ENCODE data around the gene GOLGA3. TPM values are rescaled to one million over a fixed set of nuclear protein-coding genes. Genes with fewer than 3 reads are reported as not detected.

GOLGA3 gene
- total RNA-seq, 1 donor from 2014 or later, result 134 TPM

DNA sequence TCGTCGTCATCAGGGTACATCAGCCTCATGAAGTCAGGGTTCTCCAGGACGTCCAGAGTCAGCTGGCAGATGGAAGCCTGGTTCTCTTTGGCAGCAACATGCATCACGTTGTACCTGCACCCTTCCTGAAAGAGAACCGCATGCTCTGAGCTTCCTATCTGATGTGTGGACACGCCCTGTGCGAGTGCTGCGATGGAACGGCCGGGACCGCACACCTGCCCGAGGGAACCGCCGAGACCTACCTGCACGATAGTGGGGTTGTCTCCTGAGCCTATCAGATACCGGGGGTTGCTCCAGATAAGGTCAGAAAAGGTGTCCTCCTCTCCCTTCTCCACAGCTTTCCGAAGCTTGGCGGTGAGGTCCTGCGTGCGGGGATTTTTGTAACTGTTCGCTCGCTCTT is 80.8 kb downstream of the GOLGA3 start:
- Histone ChIP-seq H3K4me3 (ENCODE audit: low read depth, low read length) (no peak overlapping the region), H3K36me3 (ENCODE audit: control insufficient read depth, insufficient read depth, low read length) (peaks cover 55% of the 10 kb centered on the region), H3K27me3 (ENCODE audit: control insufficient read depth, insufficient read depth, low read length) (no peaks in the 10 kb centered on the region)
- TF ChIP-seq, protein P1, sequence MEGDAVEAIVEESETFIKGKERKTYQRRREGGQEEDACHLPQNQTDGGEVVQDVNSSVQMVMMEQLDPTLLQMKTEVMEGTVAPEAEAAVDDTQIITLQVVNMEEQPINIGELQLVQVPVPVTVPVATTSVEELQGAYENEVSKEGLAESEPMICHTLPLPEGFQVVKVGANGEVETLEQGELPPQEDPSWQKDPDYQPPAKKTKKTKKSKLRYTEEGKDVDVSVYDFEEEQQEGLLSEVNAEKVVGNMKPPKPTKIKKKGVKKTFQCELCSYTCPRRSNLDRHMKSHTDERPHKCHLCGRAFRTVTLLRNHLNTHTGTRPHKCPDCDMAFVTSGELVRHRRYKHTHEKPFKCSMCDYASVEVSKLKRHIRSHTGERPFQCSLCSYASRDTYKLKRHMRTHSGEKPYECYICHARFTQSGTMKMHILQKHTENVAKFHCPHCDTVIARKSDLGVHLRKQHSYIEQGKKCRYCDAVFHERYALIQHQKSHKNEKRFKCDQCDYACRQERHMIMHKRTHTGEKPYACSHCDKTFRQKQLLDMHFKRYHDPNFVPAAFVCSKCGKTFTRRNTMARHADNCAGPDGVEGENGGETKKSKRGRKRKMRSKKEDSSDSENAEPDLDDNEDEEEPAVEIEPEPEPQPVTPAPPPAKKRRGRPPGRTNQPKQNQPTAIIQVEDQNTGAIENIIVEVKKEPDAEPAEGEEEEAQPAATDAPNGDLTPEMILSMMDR (IDR thresholded peaks at IDR 0.05; ENCODE audit: insufficient read depth, low read length, severe bottlenecking), result no peak
- FAIRE-seq (no peak), DNase-seq (ENCODE audit: low read depth) (no peak)

DNA sequence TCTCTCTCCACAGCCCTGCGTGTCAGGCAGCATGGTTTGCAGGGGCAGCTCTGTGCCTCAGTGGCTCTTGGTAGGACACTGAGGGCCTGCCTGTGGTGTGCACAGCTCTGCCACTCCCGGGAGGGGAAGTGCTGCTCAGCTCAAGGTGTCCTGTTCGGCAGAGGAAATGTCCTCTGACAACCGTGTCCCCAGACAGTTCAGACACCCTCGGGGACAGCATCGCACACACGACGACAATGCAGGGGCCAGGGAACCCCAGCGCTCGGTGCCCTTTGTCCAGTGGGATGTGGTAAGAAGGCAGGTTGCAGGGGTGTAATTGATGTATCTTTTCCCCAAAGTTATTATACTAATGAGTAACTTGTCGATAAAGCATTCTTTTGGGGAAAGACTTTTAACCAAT is 81.3 kb downstream of the GOLGA3 start:
- Histone ChIP-seq H3K36me3 (ENCODE audit: control insufficient read depth, insufficient read depth, low read length) (peaks cover 59% of the 10 kb centered on the region), H3K4me3 (ENCODE audit: low read depth, low read length) (no peak overlapping the region), H3K27me3 (ENCODE audit: control insufficient read depth, insufficient read depth, low read length) (no peaks in the 10 kb centered on the region)
- DNase-seq (ENCODE audit: low read depth) (no peak), FAIRE-seq (no peak)
- TF ChIP-seq, protein P1 (IDR thresholded peaks at IDR 0.05; ENCODE audit: insufficient read depth, low read length, severe bottlenecking), result no peak

DNA sequence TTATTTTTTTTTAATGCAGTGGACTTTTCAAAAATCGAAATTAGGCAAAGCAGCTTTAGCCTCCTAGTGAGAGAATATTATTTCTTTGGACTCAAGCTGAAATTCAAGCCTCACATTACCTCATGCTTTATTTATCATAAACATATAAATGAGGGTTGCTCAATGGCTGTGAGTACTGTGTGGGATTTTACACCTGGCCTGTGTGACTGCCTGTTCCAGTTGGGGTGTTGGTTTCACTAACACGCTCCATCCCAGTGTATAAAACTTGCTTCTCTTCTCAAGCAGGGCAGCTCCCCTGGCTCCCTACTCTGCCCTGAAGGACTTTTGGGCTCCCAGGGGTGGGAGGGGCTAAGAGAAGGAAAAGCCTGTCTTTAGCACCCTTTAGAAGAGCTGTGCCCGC is 82.1 kb downstream of the GOLGA3 start:
- DNase-seq (ENCODE audit: low read depth), result no peak
- FAIRE-seq, result no peak
- Histone ChIP-seq H3K36me3 (ENCODE audit: control insufficient read depth, insufficient read depth, low read length) (peaks cover 62% of the 10 kb centered on the region), H3K4me3 (ENCODE audit: low read depth, low read length) (no peak overlapping the region), H3K27me3 (ENCODE audit: control insufficient read depth, insufficient read depth, low read length) (no peaks in the 10 kb centered on the region)
- TF ChIP-seq, protein P1 (IDR thresholded peaks at IDR 0.05; ENCODE audit: insufficient read depth, low read length, severe bottlenecking), result no peak

DNA sequence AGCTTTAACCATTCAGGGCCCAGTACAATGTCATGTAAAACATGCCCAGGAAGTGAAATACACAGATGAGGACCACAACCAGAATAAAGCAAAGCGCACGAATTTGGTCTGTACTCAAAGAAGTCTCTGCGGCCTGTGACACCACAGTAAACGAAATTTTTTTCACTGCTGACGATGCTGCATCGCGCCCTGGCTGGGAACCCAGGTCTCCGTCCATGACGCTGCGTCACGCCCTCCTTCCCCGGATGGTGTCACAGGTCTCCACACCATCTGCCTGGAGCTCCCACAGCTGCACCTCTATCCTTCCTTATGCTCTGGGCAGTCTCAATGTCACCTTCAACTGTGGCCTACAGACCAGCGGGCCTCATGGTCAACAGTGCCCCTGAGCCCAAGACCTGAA is 84.8 kb downstream of the GOLGA3 start:
- H3K4me3 ChIP-seq (ENCODE audit: low read depth, low read length), result no peak overlapping the region
- DNase-seq (ENCODE audit: low read depth) (no peak), FAIRE-seq (peak; percentile 7)
- TF ChIP-seq, protein P1 (IDR thresholded peaks at IDR 0.05; ENCODE audit: insufficient read depth, low read length, severe bottlenecking), result no peak
- no peaks in the 10 kb centered on the region for H3K27me3 ChIP-seq (ENCODE audit: control insufficient read depth, insufficient read depth, low read length)
- H3K36me3 ChIP-seq (ENCODE audit: control insufficient read depth, insufficient read depth, low read length), result peaks cover 59% of the 10 kb centered on the region

DNA sequence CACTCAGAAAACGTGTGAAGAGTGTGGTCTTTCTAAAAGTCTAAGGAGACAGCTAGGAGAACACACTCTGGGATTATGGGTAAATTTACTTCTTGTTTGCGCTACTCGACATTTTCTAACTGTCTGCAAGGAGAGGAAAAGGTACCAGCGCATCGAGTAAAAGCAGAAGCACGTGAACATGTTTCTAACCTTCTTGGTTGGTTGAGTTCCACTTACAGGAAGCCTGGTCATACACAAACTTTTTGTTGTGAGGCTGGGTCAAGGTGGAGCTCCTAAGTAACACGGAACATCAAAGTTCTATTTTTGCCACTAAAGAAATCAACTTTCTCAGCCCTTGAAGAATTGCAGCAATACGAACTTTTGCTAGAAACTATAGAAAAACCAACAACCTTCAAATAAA is 87.0 kb downstream of the GOLGA3 start:
- H3K36me3 ChIP-seq (ENCODE audit: control insufficient read depth, insufficient read depth, low read length), result peaks cover 44% of the 10 kb centered on the region
- TF ChIP-seq, protein P1 (IDR thresholded peaks at IDR 0.05; ENCODE audit: insufficient read depth, low read length, severe bottlenecking), result no peak
- H3K27me3 ChIP-seq (ENCODE audit: control insufficient read depth, insufficient read depth, low read length), result no peaks in the 10 kb centered on the region
- FAIRE-seq (no peak), DNase-seq (ENCODE audit: low read depth) (no peak)
- H3K4me3 ChIP-seq (ENCODE audit: low read depth, low read length), result no peak overlapping the region

DNA sequence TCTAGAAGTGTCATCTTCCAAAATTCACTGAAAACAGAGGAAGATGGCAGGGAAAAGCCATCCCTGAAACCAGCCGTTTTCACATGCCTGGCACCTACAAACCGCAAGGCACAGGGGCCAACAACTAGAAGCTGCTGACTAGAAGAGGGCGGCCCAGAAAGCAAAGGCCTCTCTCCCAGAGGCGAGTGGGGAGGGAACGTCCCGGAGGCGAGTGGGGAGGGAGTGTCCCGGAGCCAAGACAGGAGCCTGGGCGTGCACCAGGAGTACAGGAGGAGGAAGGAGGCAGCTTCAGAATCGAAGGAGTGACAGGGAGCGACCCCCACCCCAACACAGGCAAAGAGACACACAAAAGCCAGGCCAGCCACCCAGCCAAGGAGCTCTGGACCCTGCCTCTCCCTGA is 88.0 kb downstream of the GOLGA3 start:
- FAIRE-seq (no peak), DNase-seq (ENCODE audit: low read depth) (no peak)
- no peaks in the 10 kb centered on the region for H3K27me3 ChIP-seq (ENCODE audit: control insufficient read depth, insufficient read depth, low read length)
- H3K36me3 ChIP-seq (ENCODE audit: control insufficient read depth, insufficient read depth, low read length), result peaks cover 47% of the 10 kb centered on the region
- TF ChIP-seq, protein P1 (IDR thresholded peaks at IDR 0.05; ENCODE audit: insufficient read depth, low read length, severe bottlenecking), result no peak
- H3K4me3 ChIP-seq (ENCODE audit: low read depth, low read length), result no peak overlapping the region
